Measurements from ENCODE around the gene KIAA1671. TPM values are rescaled to one million over a fixed set of nuclear protein-coding genes. Genes with fewer than 3 reads are reported as not detected.

KIAA1671 gene
- total and polyA plus RNA-seq, 2 of the 4 experiments (the other 2 are of a cell fraction) = 0.02 TPM; not detected in 1

GRCh38 chr22:25143156-25144076 lies 190.9 kb downstream of the KIAA1671 start:
- H3K36me3 ChIP-seq (ENCODE audit: control insufficient read depth, insufficient read depth, low read length) = no peaks in the 10 kb centered on the region
- ChIA-PET CTCF (no interaction called here), POLR2A (ENCODE audit: unreplicated experiment) (no interaction called here)
- in situ Hi-C loops (cut with MboI; ENCODE audit: low sequenced_read_pairs) = no loop called here
- no peak overlapping the region for H2AFZ ChIP-seq (replicated peaks; ENCODE audit: low read length, poor library complexity)
- no CpG with 5 or more reads among the region's 5 CpGs for WGBS, 2 experiments (ENCODE audit: extremely low coverage in 2 of 2, insufficient read length in 1 of 2)
- H3K27ac ChIP-seq (ENCODE audit: insufficient read depth, low read length) = no peak overlapping the region
- no peak for ATAC-seq (ENCODE audit: low read depth)
- no peak overlapping the region for H3K4ac ChIP-seq (ENCODE audit: low read depth, low read length)
- no peaks in the 10 kb centered on the region for H3K27me3 ChIP-seq (ENCODE audit: control insufficient read depth, insufficient read depth, low read length)
- no peaks in the 10 kb centered on the region for H3K4me1 ChIP-seq (ENCODE audit: control insufficient read depth, insufficient read depth, low read length)
- dilution Hi-C loops (cut with HindIII; ENCODE audit: low sequenced_read_pairs, unreplicated experiment) = no loop called here
- H4K91ac ChIP-seq (ENCODE audit: insufficient read depth, low read depth, low read length) = no peak overlapping the region
- no peak for DNase-seq
- no peak overlapping the region for H4K5ac ChIP-seq (ENCODE audit: low read depth, low read length)
- H3K4me3 ChIP-seq (ENCODE audit: insufficient read depth, low read depth, low read length) = no peak overlapping the region
- H3K56ac ChIP-seq (ENCODE audit: extremely low read depth, insufficient read depth, low read length) = no peak overlapping the region
- H3K4me2 ChIP-seq (ENCODE audit: low read depth, low read length) = no peak overlapping the region
- H3K23ac ChIP-seq (ENCODE audit: low read depth, low read length) = no peak overlapping the region
- no peak overlapping the region for H4K8ac ChIP-seq (ENCODE audit: low read depth in 2 of 2, low read length in 2 of 2)
- H2AK9ac ChIP-seq (replicated peaks; ENCODE audit: low read depth, low read length, poor library complexity) = no peak overlapping the region
- H2BK5ac ChIP-seq (ENCODE audit: low read depth, low read length, poor library complexity, severe bottlenecking) = no peak overlapping the region
- no peak overlapping the region for H2BK20ac ChIP-seq (ENCODE audit: low read depth, low read length)
- H2AK5ac ChIP-seq (ENCODE audit: low read depth, low read length) = no peak overlapping the region
- no peak overlapping the region for H3K14ac ChIP-seq (replicated peaks; ENCODE audit: low read depth, low read length)
- no peak overlapping the region for H3K9ac ChIP-seq (ENCODE audit: low read depth, low read length)
- H3K79me1 ChIP-seq (ENCODE audit: low read depth in 1 of 2, low read length in 2 of 2) = no peaks in the 10 kb centered on the region
- H3K9me3 ChIP-seq (ENCODE audit: control insufficient read depth, insufficient read depth, low read length) = no peaks in the 10 kb centered on the region
- intact Hi-C loops (cut with micrococcal nuclease) = no loop called here
- no peaks in the 10 kb centered on the region for H3K9me1 ChIP-seq (ENCODE audit: insufficient read depth, low read length)
- H2BK15ac ChIP-seq (ENCODE audit: low read depth, low read length) = no peak overlapping the region
- no peak overlapping the region for H3K18ac ChIP-seq (ENCODE audit: low read depth, low read length)
- H2BK120ac ChIP-seq (ENCODE audit: low read depth, low read length) = no peak overlapping the region
- no peaks in the 10 kb centered on the region for H4K20me1 ChIP-seq (ENCODE audit: insufficient read depth, low read length)
- TF ChIP-seq CTCF (conservative IDR thresholded peaks at IDR 0.05; ENCODE audit: low read depth, low read length) (no peak), MAFK (IDR thresholded peaks at IDR 0.05; ENCODE audit: low read depth, low read length) (no peak), USF2 (IDR thresholded peaks at IDR 0.05; ENCODE audit: low read depth, low read length) (no peak), SMC3 (IDR thresholded peaks at IDR 0.05; ENCODE audit: low read depth, low read length) (no peak)
- no TSS peak for BruUV-seq (replicated peaks)
